Spleen (tissue), 7 donors: Measurements from ENCODE around the gene RPTOR.

Experiments used
- POLR2A ChIP-seq, 3 donors: fragments of 450-650 bp; IDR thresholded peaks; one replicate each; pipeline ENCODE4 v1.5.1; 2017; ENCODE audit warnings: antibody characterized with exemption in 3 of 3, mild to moderate bottlenecking in 1 of 3
- POLR2AphosphoS5 ChIP-seq, 3 donors: sonication (generic); formaldehyde crosslinking; IDR thresholded peaks; one replicate each; pipeline ENCODE4 v1.5.1; 2017; ENCODE audit warnings: antibody characterized with exemption in 3 of 3
- TF ChIP-seq, protein P1 (sequence below), 11 experiments: fragments of 200-600 bp in 7 of 11; fragments of 450-650 bp in 4 of 11; sonication (generic) in 4 of 11; IDR thresholded peaks in 8 of 11; conservative IDR thresholded peaks in 3 of 11; 1 replicate in 7 of 11; 2 replicates in 4 of 11; pipeline versions ENCODE4 v1.4.0 to v1.8.0; 2016 to 2021; ENCODE audit warnings: antibody characterized with exemption in 11 of 11, inconsistent platforms in 4 of 11, mild to moderate bottlenecking in 1 of 11
- donor health status: DM: no; HTN: no; CAD: no; lungs with moderate emphysema.
- donor health status: DM: no; HTN: no; CAD: no.
- donor health status: DM: no; HTN: no; CAD: no.

DNA sequence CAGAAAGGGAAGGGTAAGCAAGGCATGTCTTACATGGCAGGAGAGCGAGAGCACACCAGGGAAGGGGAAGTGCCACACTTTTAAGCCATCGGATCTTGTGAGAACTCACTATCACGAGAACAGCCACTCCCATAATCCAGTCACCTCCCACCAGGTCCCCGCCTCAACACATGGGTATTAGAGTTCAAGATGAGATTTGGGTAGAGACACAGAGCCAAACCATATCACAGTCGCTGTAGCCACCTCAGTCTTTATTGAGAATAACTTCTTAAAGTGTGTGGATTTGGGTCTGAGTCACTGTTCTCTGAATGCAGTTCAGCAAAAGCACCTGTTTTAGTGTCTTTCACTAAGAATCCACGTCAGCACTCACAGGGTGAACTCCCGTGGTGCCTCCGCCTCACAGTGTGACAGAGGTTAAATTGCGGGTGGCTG, 251.8 kb downstream of the RPTOR start:
- TF ChIP-seq, protein P1, sequence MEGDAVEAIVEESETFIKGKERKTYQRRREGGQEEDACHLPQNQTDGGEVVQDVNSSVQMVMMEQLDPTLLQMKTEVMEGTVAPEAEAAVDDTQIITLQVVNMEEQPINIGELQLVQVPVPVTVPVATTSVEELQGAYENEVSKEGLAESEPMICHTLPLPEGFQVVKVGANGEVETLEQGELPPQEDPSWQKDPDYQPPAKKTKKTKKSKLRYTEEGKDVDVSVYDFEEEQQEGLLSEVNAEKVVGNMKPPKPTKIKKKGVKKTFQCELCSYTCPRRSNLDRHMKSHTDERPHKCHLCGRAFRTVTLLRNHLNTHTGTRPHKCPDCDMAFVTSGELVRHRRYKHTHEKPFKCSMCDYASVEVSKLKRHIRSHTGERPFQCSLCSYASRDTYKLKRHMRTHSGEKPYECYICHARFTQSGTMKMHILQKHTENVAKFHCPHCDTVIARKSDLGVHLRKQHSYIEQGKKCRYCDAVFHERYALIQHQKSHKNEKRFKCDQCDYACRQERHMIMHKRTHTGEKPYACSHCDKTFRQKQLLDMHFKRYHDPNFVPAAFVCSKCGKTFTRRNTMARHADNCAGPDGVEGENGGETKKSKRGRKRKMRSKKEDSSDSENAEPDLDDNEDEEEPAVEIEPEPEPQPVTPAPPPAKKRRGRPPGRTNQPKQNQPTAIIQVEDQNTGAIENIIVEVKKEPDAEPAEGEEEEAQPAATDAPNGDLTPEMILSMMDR (IDR thresholded peaks at IDR 0.05 in 8 of 11, conservative IDR thresholded peaks at IDR 0.05 in 3 of 11): no peak
- no peak for TF ChIP-seq POLR2AphosphoS5 (IDR thresholded peaks at IDR 0.05)
- TF ChIP-seq POLR2A (IDR thresholded peaks at IDR 0.05): no peak
